NOMO-1 treated with dmso at 0.1 percent for 144 hours (cell line): ENCODE data around the gene CORO2B.

Experiments used
- DNase-seq: peaks from one replicate; lab custom pipeline; 2025; ENCODE audit not compliant: unreplicated experiment; lab: John Stamatoyannopoulos, UW

CORO2B gene

GRCh38 chr15:68765602-68766368 is 187.0 kb downstream of the CORO2B start:
- DNase-seq: no peak

- no peak for DNase-seq
These were observed 189.0 kb downstream of the CORO2B start for GRCh38 chr15:68767833-68768232.

GRCh38 chr15:68768321-68768720 is 189.5 kb downstream of the CORO2B start:
- DNase-seq: no peak

GRCh38 chr15:68769702-68770101 is 190.9 kb downstream of the CORO2B start:
- DNase-seq: no peak

GRCh38 chr15:68770216-68770615 is 191.4 kb downstream of the CORO2B start:
- DNase-seq: no peak

GRCh38 chr15:68773036-68773435 is 194.2 kb downstream of the CORO2B start:
- DNase-seq: no peak

- DNase-seq: no peak
These were observed 195.3 kb downstream of the CORO2B start for GRCh38 chr15:68774120-68774519.

GRCh38 chr15:68774521-68775235 is 195.9 kb downstream of the CORO2B start:
- no peak for DNase-seq

- no peak for DNase-seq
These were observed 196.4 kb downstream of the CORO2B start for GRCh38 chr15:68775236-68775577.

GRCh38 chr15:68775671-68776476 is 197.1 kb downstream of the CORO2B start:
- no peak for DNase-seq

- DNase-seq: no peak
These were observed 197.9 kb downstream of the CORO2B start for GRCh38 chr15:68776477-68777270.
